DMS153 treated with DMSO at 0.1 percent for 48 hours (cell line): ENCODE data around the gene SMS.

ENCODE experiments used
- DNase-seq: peaks from one replicate; lab custom pipeline; 2025; ENCODE audit not compliant: unreplicated experiment; lab: John Stamatoyannopoulos, UW

SMS gene

DNA sequence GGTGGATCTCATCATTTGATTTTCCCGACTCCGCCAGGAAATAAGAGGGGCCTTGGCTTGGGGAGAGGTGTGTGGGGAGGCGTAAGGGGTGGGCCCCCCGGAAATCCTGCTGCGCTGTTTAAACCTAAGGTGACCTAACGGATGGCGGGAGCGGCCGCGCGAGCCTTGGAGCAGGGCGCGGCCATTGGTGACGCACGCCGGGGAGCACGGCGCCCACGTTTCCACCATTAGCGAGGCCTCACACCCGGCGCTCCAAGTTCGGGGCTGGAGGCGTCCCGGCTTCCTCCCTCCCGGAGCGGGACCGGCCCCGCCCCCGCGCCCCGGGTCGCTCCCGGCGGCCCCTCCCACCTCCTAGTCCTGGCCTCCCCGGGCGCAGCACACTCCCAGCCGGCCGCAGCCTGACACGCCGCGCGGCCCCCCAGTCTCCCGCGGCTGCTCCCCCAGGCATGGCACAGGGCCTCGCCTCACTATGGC lies at the start of gene SMS:
Gene SMS, plus strand, starts transcription at position 354 of the 474 bp plus-strand sequence. Its CDS starts 116 bp downstream, at position 470.
- DNase-seq: peak; percentile 17

DNA sequence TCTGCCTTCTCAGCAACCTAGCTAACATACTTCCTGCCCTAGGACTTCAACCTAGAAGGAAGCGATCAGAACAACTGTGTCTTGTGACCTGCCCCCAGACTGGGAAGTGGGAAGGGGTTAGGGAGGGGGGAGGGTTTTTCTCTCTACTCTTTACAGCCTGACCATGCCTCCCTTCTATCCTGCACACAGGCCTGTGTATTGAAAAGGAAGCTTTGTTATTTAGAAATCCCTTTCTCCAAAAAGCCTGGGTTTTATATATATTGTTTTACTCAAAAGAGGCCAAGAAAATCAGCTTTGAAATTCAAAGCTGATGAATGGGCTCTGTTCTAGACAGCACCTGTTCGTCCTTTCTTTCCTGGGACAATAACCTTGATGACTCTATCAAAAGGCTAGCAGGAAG lies 35.2 kb upstream of the SMS start:
- no peak for DNase-seq

DNA sequence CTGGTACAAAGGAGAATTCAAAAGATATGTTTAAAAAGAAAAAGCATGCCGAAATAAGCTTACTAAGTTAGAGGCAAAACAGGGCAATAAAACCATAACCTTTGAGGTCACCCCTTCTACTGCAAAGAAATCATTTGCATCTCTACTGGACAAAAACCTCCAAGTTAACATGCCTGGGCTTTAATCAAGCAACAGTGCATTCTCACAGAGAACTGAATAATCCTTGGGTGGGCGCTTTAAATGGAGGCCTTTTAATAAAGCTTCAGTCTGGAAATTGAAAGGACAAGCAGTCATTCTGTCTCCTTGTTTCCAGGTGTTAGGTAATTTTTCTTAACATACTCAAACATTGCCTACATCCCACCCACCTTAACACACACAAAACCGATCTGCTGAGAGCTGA lies 34.6 kb upstream of the SMS start:
- DNase-seq: no peak

DNA sequence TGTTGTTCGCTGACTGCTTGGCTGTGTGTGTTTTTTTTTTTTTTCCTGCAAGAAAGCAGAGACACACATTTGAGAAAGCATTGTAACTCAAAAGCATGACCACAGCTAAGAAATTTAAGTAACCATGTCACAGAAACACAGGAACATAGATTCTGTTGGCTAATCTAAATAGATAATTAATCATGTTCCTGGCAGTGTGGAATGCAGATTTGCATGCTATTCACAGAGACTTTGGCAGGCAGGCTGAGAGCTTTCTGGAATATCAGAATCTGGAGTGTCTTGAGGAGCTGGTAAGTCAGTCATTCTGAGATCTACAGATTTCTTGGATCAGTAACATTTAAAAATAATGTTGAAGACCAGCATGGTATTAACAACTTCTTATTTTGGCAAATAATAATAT lies 33.2 kb upstream of the SMS start:
- DNase-seq: no peak

DNA sequence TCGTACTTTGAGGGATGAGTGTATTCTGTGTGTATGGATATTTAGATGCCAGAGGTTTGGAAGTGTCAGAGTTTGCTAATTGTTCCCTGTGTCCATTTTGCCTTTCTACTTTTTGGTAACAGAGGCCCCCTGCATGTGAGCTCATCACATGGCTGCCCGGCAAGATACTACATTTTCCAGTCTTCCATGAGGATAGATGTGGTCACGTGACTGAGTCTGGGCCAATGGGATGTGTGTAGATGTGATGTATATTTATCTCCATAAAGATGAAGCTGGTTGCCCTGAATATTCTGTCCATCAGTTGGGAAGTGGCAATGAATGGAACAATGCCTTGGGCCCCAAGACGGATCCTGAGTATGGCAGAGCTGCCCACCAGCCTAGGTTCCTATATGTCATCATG lies 29.0 kb upstream of the SMS start:
- DNase-seq: no peak

DNA sequence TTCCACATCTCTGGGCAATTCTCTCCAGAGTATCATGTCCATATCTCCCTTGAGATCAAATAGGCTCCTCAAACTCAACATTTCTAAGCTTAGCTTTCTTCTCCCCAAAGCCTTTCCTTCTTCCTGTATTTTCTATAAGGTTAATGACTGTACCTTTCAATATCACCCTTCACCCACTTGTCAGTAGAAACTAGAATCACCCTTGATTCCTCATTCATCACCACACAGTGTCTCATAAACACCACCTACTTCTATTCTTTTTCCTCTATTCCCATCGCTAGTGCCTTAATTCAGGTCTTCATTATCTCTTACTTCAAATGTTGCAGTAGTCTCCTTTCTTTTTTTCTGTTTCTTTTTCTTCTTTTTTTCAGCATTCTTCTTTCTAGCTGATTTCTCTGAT lies 28.3 kb upstream of the SMS start:
- DNase-seq: no peak

DNA sequence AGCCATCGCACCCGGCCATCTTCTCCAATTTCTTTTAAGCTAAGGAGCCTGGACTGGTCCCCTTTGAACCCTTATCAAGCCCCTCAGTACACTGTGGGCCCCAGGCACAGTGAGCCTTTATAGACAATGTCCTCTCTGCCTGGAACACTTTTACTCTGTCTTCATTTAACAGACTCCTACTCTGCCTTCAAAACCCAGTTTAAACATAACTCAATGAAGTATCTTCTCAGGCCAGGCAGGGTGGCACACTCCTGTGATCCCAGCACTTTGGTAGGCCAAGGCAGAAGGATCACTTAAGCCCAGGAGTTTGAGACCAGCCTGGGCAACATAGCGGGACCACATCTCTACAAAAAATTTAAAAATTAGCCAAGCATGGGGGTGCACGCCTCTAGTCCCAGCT lies 27.5 kb upstream of the SMS start:
- DNase-seq: no peak

DNA sequence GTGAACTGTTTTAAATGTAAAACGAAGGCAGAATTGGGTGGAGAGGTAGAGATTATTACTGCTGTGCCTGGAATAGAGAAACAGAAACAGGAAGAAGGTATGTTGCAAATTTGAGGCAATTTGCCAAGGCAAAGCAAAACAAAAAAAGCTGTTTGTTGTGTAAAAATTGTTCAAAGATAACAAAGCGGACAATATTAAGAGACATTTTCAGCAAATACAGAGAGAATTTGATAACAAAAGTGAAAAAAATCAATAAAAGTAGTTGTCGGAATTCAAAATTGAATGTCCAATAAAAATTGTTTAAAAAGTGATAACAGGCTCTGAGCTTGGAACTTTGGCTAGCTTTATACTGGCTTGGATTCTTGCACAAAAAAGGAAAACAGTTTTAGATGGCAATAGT lies 14.4 kb upstream of the SMS start:
- no peak for DNase-seq

DNA sequence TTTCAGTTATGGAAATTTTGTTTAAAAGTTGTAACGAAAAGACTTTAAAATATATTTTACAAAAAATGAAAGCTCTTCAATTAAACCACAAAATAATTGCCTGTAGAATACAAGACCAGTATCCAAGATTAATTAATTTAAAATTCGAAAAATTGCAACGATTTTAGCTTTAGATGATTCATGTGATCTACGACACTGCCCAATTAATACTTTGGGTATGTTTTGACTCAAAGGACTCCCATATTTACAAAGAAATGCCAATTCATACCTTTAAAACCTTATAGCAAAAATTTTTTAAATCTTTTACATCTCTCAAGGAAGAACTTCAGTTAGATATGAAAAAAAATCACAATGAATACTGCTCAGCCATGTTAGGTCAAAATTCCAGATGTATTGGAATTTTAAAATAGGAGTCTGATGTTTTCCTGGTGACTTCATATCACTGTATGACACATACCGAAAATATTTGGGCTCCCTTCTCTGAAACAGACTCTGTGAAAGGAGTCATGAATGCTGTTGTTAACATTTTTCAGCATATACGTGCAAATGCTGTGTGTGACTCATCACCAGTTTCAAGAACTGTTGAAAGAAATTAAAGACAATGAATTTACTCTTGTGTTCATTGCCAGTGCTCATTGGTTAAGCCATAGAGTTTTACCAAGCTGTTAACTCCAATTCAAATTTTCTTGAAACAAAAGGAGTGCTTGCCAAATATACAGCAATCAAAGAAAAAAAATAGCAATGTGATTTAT lies 13.8 kb upstream of the SMS start:
- DNase-seq: no peak

DNA sequence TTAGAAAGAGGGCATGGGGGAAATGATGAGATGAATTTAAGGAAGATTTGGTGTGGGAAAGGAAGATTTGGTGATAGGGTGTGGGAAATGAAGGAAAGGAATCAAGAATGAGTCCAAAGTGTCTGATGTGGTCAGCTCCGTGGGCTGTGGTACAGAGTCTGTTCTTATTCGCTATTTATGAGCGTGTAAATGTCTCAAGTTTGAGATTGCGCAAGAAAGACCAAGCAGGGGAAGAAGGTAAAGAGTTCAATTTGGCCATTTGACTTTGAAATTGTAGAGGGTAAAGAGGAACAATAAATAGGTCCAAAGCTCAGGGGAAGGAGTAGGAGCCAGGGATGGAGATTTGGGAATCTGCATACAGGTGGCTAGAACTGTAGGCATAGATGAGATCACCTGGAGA lies 11.3 kb upstream of the SMS start:
- no peak for DNase-seq

DNA sequence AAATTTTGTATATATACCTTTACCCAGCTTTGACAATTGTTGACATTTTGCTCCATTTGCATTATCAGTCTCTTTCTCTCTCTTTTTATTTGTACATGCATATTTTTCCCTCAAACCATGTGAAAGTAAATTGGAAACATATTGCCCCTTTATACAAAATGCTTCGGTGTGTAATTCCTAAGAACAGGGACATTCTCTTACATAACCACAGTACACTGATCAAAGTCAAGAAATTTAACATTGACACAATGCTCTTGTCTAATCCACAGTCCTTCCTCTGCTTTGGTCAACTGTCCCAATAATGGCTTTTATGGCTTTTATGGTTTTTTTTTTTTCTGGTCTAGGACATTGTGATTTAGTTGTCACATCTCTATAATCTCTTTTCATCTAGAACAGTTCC lies 9.5 kb upstream of the SMS start:
- no peak for DNase-seq

DNA sequence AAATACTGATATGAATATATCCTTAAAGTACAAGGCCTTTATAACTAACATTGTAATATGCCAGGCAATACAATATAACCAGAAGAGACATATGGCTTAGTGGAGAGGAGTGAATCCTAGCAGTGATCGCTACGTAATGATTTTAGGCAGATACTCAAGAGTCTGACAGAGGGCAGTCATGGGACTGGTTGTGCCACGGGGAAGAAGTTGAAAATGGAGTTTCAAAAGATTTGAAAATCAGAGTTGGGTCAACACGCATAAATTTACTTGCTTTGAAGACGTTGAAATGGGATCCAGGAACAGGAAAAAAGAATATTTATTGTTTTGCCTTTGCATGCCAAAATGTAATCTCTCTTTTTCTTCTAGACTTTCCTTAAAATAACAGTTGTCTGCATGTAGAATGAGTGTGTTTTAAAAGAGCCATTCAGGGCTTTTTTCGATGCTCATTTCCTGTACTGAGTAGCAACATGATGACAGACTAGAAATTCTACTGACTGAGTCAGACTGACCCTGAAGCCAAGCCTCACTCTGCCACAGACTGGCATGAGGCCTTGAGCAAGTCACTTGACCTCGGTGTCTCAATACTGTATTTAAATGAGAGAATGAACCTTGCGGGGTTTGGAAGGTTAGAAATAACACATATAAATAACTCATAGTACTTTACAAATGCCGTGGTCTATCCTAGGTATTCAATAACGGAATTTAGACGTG lies 8.1 kb upstream of the SMS start:
- no peak for DNase-seq

DNA sequence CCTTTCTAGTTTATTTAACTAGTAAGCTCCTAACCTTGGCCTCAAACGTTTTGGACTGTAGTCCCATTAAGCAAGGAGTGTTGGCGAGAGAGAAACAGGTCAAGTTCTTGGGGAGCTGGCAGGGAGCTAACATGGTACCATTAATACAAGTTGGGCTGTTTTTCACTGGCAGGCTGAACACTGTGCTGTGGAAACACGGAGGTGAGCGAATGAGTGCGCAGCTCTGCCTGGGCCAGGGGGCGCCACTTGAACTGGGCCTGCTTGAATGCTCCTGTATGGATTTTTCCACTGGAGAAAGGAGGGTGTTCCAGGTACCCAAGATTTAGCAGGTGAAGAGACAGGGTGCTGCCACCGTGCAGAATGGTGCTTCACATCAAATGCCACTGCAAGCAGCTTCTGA lies 7.4 kb upstream of the SMS start:
- DNase-seq: no peak

DNA sequence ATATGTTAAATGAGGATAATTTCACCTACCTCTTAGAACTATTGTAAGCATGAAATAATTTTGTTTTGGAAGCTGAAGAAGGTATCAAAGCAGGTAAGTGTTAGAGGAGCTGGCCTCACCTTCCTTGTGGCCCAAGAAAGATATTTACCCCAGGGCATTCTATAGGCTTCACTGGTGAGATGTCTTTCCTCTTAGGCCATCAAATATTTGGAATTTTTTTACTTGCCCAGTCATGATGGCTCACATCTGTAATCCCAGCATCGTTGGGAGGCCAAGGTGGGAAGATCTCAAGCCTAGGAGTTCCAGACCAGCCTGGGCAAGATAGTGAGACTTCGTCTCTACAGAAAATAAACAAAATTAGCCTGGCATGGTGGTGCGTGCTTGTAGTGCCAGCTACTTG lies 6.1 kb upstream of the SMS start:
- no peak for DNase-seq

DNA sequence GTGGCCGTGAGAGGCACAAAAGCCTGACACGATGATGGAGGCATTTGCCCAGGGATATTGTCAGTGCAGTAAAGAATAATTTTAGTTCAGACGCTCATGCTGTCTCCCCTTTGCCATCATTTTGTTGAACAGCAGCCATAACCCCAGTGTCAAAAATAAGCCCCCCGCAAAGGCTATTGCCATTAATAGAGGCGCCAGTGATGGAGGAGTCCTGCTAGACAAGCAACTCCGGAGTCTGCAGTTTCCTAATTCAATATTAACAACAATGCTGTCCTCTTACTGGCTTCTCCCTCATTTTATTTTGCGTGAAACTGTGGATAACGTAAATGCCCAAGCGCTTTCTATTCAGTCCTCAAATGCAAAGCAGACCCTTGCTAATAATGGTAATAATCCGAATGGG lies 603 bp upstream of the SMS start:
- DNase-seq: no peak

DNA sequence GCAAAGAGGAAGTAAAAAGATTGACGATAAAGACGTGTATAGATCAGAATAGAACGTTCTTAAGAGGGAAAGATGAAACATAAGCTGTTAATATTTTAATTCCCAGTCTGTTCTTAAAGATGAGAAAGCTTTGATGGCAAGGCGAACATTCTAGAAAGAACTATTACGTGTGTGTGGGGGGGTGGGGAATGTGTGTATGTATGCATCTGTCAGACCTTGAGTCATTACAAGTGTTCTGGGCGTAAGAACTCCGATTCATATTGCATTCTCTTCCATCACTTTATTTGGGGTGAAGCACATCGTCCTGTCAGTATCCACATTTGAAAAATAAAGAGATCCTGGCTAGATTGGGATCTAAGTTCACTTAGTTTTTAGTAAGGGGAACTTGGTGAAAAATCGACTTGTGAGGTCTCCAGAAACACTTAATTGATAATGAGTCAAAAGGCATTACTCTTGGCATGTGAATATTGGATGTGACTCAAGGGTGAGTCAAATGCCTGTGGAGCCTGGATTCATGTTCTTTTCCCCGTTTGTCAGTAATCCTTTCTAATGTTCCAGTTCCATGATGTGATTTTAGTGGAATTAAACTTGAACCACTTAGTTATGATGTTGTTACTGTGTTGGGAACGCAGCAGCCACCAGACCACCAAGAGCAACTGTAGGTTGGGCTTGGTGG lies 3.1 kb downstream of the SMS start:
- DNase-seq: no peak

DNA sequence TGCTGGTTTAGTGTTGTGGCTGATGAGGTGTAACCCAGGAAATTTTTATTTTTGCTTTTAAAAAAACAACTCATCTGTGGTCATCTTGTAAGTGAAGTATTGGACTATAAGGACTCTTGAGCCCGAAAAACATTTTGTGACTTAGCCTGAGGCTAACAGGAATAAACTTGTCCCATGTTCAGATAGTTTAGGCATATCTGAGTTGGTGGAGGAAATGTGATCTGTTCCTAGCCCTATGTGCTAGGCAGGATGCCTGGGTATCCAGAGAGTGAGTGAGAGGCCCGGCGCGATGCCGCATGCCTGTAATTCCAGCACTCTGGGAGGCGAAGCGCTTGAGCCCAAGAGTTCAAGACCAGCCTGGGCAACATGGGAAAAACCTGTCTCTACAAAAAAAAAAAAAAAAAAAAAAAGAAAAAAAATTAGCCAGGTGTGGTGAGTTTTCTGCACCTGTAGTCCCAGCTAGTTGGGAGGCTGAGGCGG lies 3.7 kb downstream of the SMS start:
- DNase-seq: no peak

DNA sequence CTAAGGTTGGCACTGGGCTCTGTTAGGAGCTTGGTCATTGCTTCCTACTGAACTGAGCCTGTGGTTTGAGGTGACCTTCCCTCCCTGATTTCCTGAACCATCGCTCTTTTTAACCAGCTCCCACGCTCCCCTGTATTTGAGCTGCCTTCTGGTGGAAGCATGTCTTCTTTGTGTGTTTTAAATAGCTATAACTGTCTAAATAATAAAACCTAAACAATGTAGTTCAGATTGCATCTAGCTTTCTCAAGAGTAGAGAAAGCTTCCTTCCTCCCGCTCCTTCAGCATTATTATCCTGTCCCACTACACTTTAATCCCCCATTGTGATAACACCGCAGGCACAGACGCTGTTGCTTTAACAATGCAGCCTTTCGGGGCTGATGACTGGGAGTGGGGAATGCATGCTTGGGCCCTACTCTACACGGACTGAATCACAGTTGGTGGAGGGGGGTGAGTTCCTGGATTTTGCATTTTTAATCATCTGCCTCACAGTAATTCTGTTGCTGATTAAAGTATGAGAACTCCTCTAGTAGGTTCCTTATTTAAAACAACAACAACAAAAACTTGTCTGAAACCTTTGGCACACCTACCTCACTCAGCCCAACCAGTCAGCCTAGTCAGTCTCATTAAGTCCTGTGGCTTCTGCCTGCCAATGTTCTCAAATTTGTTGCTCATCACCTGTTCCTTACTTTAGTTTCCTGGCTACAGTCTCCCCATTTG lies 6.6 kb downstream of the SMS start:
- DNase-seq: no peak

DNA sequence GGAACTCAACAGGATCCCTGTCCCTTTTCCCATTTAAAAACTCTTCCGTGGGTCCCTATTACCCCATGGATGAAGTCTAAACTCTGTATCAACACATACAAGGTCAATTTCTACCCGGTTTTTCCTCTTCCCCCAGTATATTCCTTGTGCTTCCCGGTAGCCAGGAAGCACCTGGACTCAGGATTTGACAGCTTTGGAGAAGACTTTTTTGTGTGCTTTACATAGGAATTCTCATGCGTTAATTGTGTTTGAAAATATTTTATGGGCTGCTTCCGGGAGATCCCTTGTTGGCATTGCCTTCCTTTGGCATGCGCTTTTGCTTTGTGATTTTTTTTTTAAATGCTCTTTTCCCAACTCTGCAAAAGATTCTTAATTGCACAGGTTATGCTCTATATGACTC lies 7.2 kb downstream of the SMS start:
- no peak for DNase-seq

DNA sequence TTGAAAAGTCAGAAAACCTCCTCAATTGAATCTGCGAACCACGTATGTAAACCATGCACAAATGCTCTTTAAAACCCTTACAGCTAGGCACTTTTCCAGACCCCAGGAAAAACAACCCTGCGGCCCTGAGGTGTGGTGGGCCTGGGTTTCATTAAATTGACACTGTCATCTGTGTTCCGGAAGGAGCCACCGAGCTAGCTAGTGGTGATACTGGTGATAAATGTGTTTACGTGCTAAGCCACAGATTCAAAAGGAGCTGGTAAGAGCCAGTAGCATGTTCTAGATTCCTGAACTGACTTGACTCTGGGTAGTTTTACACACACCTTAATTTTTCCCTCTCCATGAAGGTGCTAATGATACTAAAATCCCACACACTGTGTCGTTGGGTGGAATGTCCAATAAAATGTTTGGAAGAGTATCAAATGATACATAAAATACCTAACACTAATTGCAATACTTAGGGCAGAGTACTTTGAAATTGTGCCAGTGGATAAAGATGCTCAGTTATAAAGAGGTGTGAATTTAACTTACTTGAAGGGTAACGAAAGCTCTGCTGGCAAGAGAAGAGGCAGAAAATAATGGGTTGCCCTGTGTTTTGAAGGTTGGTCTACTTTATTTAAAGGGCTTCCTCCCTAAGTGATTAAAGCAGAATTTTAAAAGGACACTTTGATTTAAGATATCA lies 8.5 kb downstream of the SMS start:
- DNase-seq: no peak

DNA sequence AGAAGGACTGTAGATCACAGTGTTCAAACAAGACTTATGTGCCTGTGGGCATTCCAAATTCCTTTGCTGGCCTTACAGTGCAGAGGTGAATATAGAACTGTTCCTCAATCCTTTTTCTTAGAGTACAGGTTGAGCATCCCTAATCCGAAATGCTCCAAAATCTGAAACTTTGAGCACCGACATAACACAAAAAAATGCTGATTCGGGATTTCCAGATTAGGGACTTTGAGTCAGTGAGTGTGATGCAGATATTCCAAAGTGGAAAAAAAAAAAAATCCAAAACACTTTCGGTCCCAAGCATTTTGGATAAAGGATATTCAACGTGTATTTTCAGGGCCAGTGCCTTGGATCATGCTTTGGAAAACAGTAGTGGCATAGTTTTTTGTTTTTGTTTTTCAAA lies 9.2 kb downstream of the SMS start:
- DNase-seq: no peak
